KMS-11 (cell line): Measurements from ENCODE around the gene UNC119B.
A peak's percentile ranks its signal among the peaks of the same experiment; 100 is the strongest.

ENCODE experiments used
- H2AFZ ChIP-seq: fragments of 200-600 bp; sonication (generic); 2 replicates; pipeline ENCODE4 v1.6.1; 2016; ENCODE audit warnings: antibody characterized with exemption, mixed run types, low read depth
- H3K27ac ChIP-seq: fragments of 200-600 bp; sonication (generic); 2 replicates; pipeline ENCODE4 v1.6.1; 2016; ENCODE audit warnings: mild to moderate bottlenecking, mixed run types
- H3K27me3 ChIP-seq: fragments of 200-600 bp; sonication (generic); 2 replicates; pipeline ENCODE4 v1.6.1; 2017; ENCODE audit warnings: mild to moderate bottlenecking, low read depth, mixed run types, moderate library complexity; ENCODE audit not compliant: insufficient read depth
- H3K36me3 ChIP-seq: fragments of 200-600 bp; sonication (generic); 2 replicates; pipeline ENCODE4 v1.6.1; 2017; ENCODE audit warnings: mild to moderate bottlenecking, mixed run types; ENCODE audit not compliant: insufficient read depth
- H3K4me1 ChIP-seq: fragments of 200-600 bp; sonication (generic); 2 replicates; pipeline ENCODE4 v1.6.1; 2016; ENCODE audit warnings: mild to moderate bottlenecking, low read depth, mixed run types; ENCODE audit not compliant: poor library complexity, severe bottlenecking
- H3K4me2 ChIP-seq: fragments of 200-600 bp; sonication (generic); 2 replicates; pipeline ENCODE4 v1.7.0; 2016; ENCODE audit warnings: mild to moderate bottlenecking, mixed run types
- H3K4me3 ChIP-seq: fragments of 200-600 bp; sonication (generic); IDR thresholded peaks from 2 replicates; pipeline ENCODE4 v1.6.1; 2017; ENCODE audit warnings: low read depth, low read length, mixed read lengths; ENCODE audit not compliant: insufficient read depth
- H3K79me2 ChIP-seq: fragments of 200-600 bp; sonication (generic); 2 replicates; pipeline ENCODE4 v1.6.1; 2016; ENCODE audit warnings: low read depth, mixed run types; ENCODE audit not compliant: insufficient read depth
- H3K9ac ChIP-seq: fragments of 200-600 bp; sonication (generic); 2 replicates; pipeline ENCODE4 v1.6.1; 2016; ENCODE audit warnings: mild to moderate bottlenecking, mixed run types
- H4K20me1 ChIP-seq: fragments of 200-600 bp; sonication (generic); 2 replicates; pipeline ENCODE4 v1.6.1; 2016; ENCODE audit warnings: mild to moderate bottlenecking, mixed run types; ENCODE audit not compliant: insufficient read depth
- CTCF ChIP-seq: fragments of 200-600 bp; sonication (generic); conservative IDR thresholded peaks from 2 replicates; pipeline ENCODE4 v1.6.1; 2017; ENCODE audit warnings: low read depth, mild to moderate bottlenecking, antibody characterized with exemption, low read length, moderate library complexity, mixed read lengths

Gene UNC119B

DNA sequence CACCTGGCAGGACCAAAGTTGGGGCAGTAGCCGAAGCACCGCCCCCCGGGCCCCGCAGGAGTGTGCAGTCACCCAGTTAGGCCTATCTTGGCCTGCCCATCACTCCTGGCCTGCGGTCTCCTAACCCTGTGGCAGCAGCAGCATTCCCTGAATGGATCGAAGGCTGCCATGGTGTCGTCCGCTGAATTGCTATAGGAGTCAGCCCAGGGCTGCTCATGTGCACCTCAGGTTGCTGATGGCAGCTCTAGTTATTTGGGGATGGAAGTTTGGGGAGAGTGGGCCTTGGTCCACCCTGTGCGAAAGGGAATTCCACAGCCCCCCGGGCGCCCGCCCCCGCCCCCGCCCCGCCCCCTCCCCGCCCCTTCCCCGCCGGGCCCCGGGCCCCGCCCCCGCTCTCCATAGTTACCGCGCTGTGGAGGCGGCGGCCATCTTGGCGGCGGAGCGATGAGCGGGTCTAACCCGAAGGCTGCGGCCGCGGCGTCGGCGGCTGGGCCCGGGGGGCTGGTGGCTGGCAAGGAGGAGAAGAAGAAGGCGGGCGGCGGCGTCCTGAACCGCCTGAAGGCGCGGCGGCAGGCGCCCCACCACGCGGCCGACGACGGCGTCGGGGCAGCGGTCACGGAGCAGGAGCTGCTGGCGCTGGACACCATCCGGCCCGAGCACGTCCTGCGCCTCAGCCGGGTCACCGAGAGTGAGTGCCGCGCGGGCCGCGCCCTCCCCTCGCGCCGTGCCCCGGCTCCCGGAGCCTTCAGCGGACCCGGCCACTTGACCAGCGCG, at the start of gene UNC119B:
TSS of gene UNC119B (plus strand) at position 428 of the 774 bp plus-strand sequence. CDS start at position 445, 17 bp downstream.
- no peaks in the 10 kb centered on the region for H3K79me2 ChIP-seq
- no peak for TF ChIP-seq CTCF
- H4K20me1 ChIP-seq, result no peaks in the 10 kb centered on the region
- no peaks in the 10 kb centered on the region for H3K27me3 ChIP-seq
- H3K9ac ChIP-seq, result peak within 1 kb of the TSS; percentile 71
- peaks cover 17% of the 10 kb centered on the region for H3K4me1 ChIP-seq
- no peaks in the 10 kb centered on the region for H3K36me3 ChIP-seq
- H3K4me2 ChIP-seq, result peak within 1 kb of the TSS; percentile 70
- no peak within 1 kb of the TSS for H3K27ac ChIP-seq
- H3K4me3 ChIP-seq, result no peak within 1 kb of the TSS
- peak within 1 kb of the TSS; percentile 52; the same call in 1 of the 2 replicates for H2AFZ ChIP-seq

GRCh38 chr12:120661432-120661831, 48.8 kb upstream of the UNC119B start:
- no peak for TF ChIP-seq CTCF
- Histone ChIP-seq H4K20me1 (no peaks in the 10 kb centered on the region), H3K27me3 (no peaks in the 10 kb centered on the region), H3K9ac (no peak overlapping the region), H3K27ac (no peak overlapping the region), H3K4me1 (no peaks in the 10 kb centered on the region), H3K79me2 (no peaks in the 10 kb centered on the region), H3K4me3 (no peak overlapping the region), H3K4me2 (no peak overlapping the region), H3K36me3 (no peaks in the 10 kb centered on the region), H2AFZ (no peak overlapping the region)

DNA sequence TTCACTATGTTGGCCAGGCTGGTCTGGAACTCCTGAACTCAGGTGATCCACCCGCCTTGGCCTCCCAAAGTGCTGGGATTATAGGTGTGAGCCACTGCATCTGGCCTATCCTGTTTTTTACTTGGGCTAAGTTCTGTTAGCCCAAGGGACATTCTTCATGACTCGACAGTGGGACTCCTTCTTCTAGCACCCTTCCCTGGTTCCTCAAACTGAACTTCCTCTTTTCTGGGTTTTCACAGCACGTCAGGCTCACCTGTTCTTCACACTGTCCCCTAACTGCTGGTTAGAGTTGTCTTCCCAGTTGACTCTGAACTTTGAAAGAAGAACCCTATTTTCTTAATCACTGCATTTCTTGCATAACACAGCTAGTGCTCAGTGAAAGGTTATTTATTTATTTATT, 47.4 kb upstream of the UNC119B start:
- Histone ChIP-seq H3K4me2 (no peak overlapping the region), H3K9ac (no peak overlapping the region), H3K27ac (no peak overlapping the region), H3K4me3 (no peak overlapping the region), H2AFZ (no peak overlapping the region), H3K4me1 (no peaks in the 10 kb centered on the region), H3K36me3 (no peaks in the 10 kb centered on the region), H3K27me3 (no peaks in the 10 kb centered on the region), H4K20me1 (no peaks in the 10 kb centered on the region), H3K79me2 (no peaks in the 10 kb centered on the region)
- no peak for TF ChIP-seq CTCF

- no peaks in the 10 kb centered on the region for H3K4me1 ChIP-seq
- no peaks in the 10 kb centered on the region for H3K27me3 ChIP-seq
- no peak for TF ChIP-seq CTCF
- H3K4me3 ChIP-seq, result no peak overlapping the region
- H3K36me3 ChIP-seq, result no peaks in the 10 kb centered on the region
- no peak overlapping the region for H3K9ac ChIP-seq
- H4K20me1 ChIP-seq, result no peaks in the 10 kb centered on the region
- no peak overlapping the region for H3K27ac ChIP-seq
- H2AFZ ChIP-seq, result no peak overlapping the region
- no peaks in the 10 kb centered on the region for H3K79me2 ChIP-seq
- H3K4me2 ChIP-seq, result no peak overlapping the region
Observed at GRCh38 chr12:120663741-120664140, 46.5 kb upstream of the UNC119B start.
